COR-L47 (cell line): ENCODE results near the gene FNIP2.
"Not testable (repeated sequence)": the region's sequence is repeated elsewhere in the genome, so short reads cannot be mapped to it uniquely, and the experiment has no call there.

Experiments used
- DNase-seq: peaks from one replicate; lab custom pipeline; 2025; lab: John Stamatoyannopoulos, UW

FNIP2 gene

GRCh38 chr4:158912806-158913205 is 144.0 kb downstream of the FNIP2 start:
- DNase-seq: no peak

GRCh38 chr4:158913766-158914165 is 144.9 kb downstream of the FNIP2 start:
- DNase-seq: no peak

- no peak for DNase-seq
Observed at GRCh38 chr4:158914218-158914617, 145.4 kb downstream of the FNIP2 start.

GRCh38 chr4:158915683-158916241 is 146.9 kb downstream of the FNIP2 start:
- no peak for DNase-seq

DNA sequence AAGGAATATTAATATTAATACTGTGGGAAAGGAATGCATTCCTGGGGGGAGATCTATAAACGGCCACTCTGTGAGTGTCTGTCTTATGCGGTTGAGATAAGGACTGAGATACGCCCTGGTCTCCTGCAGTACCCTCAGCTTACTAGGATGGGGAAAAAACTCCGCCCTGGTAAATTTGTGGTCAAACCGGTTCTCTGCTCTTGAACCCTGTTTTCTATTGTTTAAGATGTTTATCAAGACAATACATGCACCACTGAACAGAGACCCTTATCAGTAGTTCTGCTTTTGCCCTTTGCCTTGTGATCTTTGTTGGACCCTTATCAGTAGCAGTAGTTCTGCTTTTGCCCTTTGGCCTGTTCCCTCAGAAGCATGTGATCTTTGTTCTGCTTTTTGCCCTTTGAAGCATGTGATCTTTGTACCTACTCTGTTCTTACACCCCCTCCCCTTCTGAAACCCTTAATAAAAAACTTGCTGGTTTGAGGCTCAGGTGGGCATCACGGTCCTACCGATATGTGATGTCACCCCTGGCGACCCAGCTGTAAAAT is 151.7 kb downstream of the FNIP2 start:
- DNase-seq: not testable (repeated sequence)

- DNase-seq: not testable (repeated sequence)
Observed at GRCh38 chr4:158927774-158928173, 158.9 kb downstream of the FNIP2 start.

DNA sequence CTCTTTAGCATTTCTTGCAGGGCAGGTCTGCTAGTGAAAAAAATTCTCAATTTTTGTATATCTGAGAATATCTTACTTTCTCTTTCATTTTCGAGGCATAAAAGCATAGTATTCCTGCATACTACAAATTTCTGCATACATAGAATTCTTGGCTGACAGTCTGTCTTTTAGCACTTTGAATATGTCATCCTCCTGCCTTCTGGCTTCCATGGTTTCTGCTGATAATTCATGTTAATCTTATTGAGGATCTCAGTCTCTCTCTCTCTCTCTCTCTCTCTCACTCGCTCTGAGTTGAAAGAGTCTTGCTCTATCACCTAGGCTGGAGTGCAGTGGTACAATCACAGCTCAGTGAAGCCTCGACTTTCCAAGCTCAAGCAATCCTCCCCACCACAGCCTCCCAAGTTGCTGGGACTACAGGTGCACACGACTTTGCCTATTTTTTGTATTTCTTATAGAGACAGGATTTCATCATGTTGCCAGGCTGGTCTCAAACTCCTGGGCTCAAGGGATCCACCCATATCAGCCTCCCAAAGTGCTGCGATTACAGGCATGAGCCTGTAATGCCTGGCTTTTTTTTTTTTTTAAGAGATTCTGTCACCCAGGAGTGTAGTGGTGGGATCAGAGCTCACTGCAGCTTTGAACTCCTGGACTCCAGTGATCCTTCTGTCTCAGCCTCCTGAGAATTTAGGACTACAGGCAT is 161.3 kb downstream of the FNIP2 start:
- DNase-seq: no peak

GRCh38 chr4:158930639-158930972 is 161.8 kb downstream of the FNIP2 start:
- no peak for DNase-seq

- no peak for DNase-seq
Observed at GRCh38 chr4:158933236-158933635, 164.4 kb downstream of the FNIP2 start.

DNA sequence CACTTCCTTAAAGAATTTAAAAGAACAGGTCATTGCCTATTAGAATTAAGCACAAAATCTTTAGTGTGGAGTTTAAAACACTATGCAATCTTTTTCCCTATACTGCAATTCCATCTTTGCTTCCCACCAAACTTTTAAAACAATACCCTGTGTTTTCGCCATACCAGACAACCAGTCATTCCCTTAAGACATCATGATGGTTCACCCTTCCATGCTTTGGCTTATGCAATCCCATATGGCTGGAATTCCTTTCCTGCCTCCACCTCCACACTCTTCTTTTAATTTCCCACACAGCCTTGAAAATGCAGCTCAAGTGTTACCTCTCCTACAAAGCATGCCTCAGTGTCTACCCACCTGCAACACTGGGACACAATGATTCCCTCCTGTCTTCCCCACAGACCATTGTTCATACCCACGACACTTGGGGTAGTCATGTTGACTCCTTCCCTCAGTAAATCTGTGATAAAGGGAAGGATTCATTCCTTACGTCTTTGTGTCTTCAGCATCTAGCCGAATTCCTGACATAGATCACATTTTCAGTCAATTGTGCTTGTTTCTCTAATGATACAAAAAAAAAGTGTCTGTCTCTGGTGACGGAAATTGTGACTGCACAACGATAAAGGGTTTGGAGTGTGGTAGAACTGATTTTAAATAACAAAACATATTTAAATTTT is 166.3 kb downstream of the FNIP2 start:
- DNase-seq: no peak

- no peak for DNase-seq
Observed at GRCh38 chr4:158936238-158936637, 167.4 kb downstream of the FNIP2 start.

- no peak for DNase-seq
Observed at GRCh38 chr4:158938220-158939044, 169.6 kb downstream of the FNIP2 start.

DNA sequence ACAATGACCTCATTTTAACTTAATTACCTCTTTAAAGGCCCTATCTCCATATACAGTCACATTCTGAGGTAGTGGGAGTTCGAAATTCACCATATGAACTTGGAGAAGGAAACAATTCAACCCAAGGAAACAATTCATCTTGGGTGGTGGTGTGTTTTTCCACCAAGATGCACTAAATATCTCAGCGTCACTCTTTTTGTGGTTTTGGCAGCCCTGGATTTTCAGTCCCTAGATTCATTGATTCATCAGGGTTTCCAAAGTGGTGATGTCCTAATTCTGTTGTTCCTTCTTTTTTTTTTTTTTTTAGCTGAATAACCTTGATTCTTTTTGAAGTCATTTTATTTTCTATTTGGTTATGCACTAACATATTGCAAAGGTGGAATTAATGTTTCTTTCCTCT is 171.4 kb downstream of the FNIP2 start:
- DNase-seq: no peak

DNA sequence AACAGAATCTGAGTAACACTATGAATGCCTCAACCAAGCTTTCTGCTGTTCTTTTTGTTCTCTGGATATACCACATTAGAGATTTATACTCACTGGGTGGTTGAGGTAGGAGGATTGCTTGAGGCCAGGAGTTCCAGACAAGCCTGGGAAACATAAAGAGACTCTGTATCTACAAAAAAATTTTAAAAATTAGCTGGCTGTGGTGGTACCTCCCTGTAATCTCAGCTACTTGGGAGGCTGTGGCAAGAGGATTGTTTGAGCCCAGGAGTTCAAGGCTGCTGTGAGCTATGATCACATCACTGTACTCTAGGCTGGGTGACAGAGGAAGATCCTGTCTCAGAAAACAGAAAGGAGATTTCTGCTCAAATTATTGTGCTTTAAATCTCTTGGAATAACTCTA is 172.5 kb downstream of the FNIP2 start:
- no peak for DNase-seq

DNA sequence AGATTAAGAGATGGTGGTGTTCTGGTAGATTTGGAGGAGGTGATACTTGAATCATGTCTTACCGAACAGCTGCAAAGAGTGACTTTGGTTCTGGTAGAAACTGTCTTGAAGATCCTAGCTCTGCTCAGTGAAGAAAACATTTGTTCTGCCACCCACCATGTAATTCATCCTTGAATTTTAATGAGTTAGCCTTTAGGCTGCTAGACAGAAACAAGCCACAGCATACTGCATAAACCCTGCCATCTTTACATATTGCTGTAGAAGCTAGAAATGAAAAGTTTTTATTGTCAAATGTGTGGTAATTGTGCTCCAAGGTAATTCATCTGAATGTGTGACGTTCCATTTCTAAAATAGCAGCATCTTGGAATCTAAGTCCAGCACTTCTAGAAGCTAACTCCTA is 173.1 kb downstream of the FNIP2 start:
- DNase-seq: no peak

- DNase-seq: no peak
Observed at GRCh38 chr4:158945529-158946108, 176.8 kb downstream of the FNIP2 start.

- no peak for DNase-seq
Observed at GRCh38 chr4:158946825-158947224, 178.0 kb downstream of the FNIP2 start.

DNA sequence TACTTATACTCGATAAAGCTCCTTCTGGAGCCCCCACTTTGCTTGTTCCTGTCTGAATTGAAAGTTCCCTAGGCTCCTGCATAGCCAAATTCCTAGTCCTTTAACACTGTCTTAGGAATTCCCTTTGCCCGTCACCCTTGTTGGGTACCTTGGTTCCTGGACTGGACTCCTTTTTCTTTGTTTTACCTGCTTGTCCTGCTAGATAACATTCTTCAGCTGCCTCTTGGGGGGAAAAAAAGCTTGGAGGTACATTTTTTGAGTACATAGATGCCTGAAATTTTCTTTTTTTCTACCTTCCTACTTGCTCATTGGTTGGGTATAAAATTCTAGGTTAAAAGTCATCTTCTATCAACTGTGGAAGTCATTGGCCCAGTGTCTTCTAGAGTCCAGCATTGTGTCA is 179.2 kb downstream of the FNIP2 start:
- DNase-seq: no peak

GRCh38 chr4:158949099-158949498 is 180.3 kb downstream of the FNIP2 start:
- no peak for DNase-seq

DNA sequence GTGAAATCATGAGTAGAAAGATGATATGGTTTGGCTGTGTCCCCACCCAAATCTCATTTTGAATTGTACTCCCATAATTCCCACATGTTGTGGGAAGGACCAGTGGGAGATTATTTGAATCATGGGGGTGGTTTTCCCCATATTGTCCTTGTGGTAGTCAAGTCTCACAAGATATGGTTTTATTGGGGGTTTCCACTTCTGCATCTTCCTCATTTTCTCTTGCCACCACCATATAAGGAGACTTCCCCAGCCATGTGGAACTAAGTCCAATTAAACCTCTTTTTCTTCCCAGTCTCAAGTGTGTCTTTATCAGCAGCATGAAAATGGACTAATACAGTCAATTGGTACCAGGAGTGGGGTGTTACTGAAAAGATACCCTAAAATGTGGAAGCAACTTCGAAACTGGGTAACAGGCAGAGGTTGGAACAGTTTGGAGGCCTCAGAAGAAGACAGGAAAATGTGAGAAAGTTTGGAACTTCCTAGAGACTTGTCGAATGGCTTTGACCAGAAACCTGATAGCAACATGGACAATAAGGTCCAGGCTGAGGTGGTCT is 183.5 kb downstream of the FNIP2 start:
- DNase-seq: not testable (repeated sequence)

GRCh38 chr4:158956345-158956744 is 187.5 kb downstream of the FNIP2 start:
- DNase-seq: not testable (repeated sequence)

DNA sequence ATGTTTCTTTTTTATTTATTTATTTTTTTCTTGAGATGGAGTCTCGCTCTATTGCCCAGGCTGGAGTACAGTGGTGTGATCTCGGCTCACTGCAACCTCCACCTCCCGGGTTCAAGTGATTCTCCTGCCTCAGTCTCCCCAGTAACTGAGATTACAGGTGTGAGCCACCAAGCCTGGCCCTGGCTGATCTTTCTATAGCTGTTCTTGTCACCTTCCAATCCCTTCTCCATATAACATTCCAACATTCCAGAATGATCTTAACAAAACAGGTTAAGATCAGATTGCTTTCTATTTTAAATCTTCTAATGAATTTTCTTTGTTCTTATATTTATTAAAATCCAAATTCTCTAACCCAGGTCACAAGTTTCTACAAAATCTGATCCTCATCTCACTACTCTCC is 188.1 kb downstream of the FNIP2 start:
- DNase-seq: not testable (repeated sequence)
